SU-DHL-6 (cell line): ENCODE data around the gene PUS1.
"Not testable (repeated sequence)": the region's sequence is repeated elsewhere in the genome, so short reads cannot be mapped to it uniquely, and the experiment has no call there.

ENCODE experiments used
- H2AFZ ChIP-seq: fragments of 200-600 bp; sonication (generic); 2 replicates; pipeline ENCODE4 v1.6.1; 2014; ENCODE audit warnings: low read depth, mild to moderate bottlenecking, moderate library complexity, mixed read lengths, antibody characterized with exemption, low read length; ENCODE audit not compliant: severe bottlenecking
- H3F3A ChIP-seq: fragments of 200-600 bp; shearing (Covaris generic); 2 replicates; pipeline ENCODE4 v1.6.0; 2016; ENCODE audit warnings: antibody characterized with exemption, mild to moderate bottlenecking; ENCODE audit not compliant: insufficient read depth
- H3K27ac ChIP-seq: fragments of 200-600 bp; sonication (generic); 2 replicates; pipeline ENCODE4 v1.5.1; 2016; ENCODE audit warnings: low read depth, mild to moderate bottlenecking, low read length, moderate library complexity, mixed read lengths
- H3K27me3 ChIP-seq: fragments of 200-600 bp; sonication (generic), shearing (Covaris generic); 2 replicates; pipeline ENCODE4 v1.6.0; 2014; ENCODE audit warnings: mild to moderate bottlenecking, low read length
- H3K36me3 ChIP-seq: fragments of 200-600 bp; sonication (generic); 2 replicates; pipeline ENCODE4 v1.6.1; 2014; ENCODE audit warnings: mild to moderate bottlenecking, low read length, mixed read lengths
- H3K4me2 ChIP-seq: fragments of 300-600, 200-600 bp; shearing (Covaris generic), sonication (generic); 2 replicates; pipeline ENCODE4 v1.6.0; 2014; ENCODE audit warnings: low read length, low read depth, mild to moderate bottlenecking; ENCODE audit not compliant: poor library complexity, severe bottlenecking
- H3K4me3 ChIP-seq: fragments of 200-600 bp; sonication (generic); 2 replicates; pipeline ENCODE4 v1.5.1; 2014; ENCODE audit warnings: antibody characterized with exemption, low read length, mild to moderate bottlenecking, mixed read lengths; ENCODE audit not compliant: insufficient read depth, poor library complexity, severe bottlenecking
- H3K79me2 ChIP-seq: fragments of 200-600 bp; sonication (generic); 2 replicates; pipeline ENCODE4 v1.6.1; 2014; ENCODE audit warnings: mild to moderate bottlenecking, low read length, moderate library complexity; ENCODE audit not compliant: insufficient read depth
- H3K9ac ChIP-seq: fragments of 200-600 bp; sonication (generic); 2 replicates; pipeline ENCODE4 v1.7.0; 2014; ENCODE audit warnings: mild to moderate bottlenecking, low read length
- H3K9me2 ChIP-seq: fragments of 200-600 bp; sonication (generic); replicated peaks from 2 replicates; pipeline ENCODE4 v1.6.1; 2014; ENCODE audit warnings: low read length; ENCODE audit not compliant: insufficient read depth
- H3K9me3 ChIP-seq: fragments of 200-600 bp; sonication (generic); 2 replicates; pipeline ENCODE4 v1.6.1; 2014; ENCODE audit warnings: low read length, mixed read lengths; ENCODE audit not compliant: insufficient read depth
- H4K20me1 ChIP-seq: fragments of 200-600 bp; sonication (generic); 2 replicates; pipeline ENCODE4 v1.6.1; 2014; ENCODE audit warnings: low read depth, mild to moderate bottlenecking, antibody characterized with exemption, low read length, moderate library complexity, mixed read lengths
- CTCF ChIP-seq: fragments of 200-600 bp; sonication (generic); IDR thresholded peaks from one replicate; pipeline ENCODE4 v1.5.1; 2017; ENCODE audit warnings: antibody characterized with exemption, mild to moderate bottlenecking, low read length, moderate library complexity; ENCODE audit not compliant: insufficient read depth, poor library complexity, severe bottlenecking
- EZH2phosphoT487 ChIP-seq: fragments of 200-600 bp; sonication (generic), shearing (Covaris generic); conservative IDR thresholded peaks from 2 replicates; pipeline ENCODE4 v1.6.1; 2018; ENCODE audit warnings: mild to moderate bottlenecking, antibody characterized with exemption, low read length, moderate library complexity, mixed read lengths

The PUS1 gene

GRCh38 chr12:131984334-131984733 lies 55.3 kb downstream of the PUS1 start:
- H3K27me3 ChIP-seq, result no peaks in the 10 kb centered on the region
- H3K9me3 ChIP-seq, result no peaks in the 10 kb centered on the region
- no peak overlapping the region for H3K9ac ChIP-seq
- no peaks in the 10 kb centered on the region for H3F3A ChIP-seq
- H3K4me2 ChIP-seq, result no peak overlapping the region
- no peak overlapping the region for H2AFZ ChIP-seq
- H3K9me2 ChIP-seq, result no peaks in the 10 kb centered on the region
- no peaks in the 10 kb centered on the region; the same call in 1 of the 2 replicates for H3K36me3 ChIP-seq
- no peak overlapping the region for H3K27ac ChIP-seq
- TF ChIP-seq EZH2phosphoT487, result no peak
- no peak for TF ChIP-seq CTCF
- no peaks in the 10 kb centered on the region; the same call in 1 of the 2 replicates for H3K79me2 ChIP-seq
- no peaks in the 10 kb centered on the region for H4K20me1 ChIP-seq
- H3K4me3 ChIP-seq, result no peak overlapping the region

GRCh38 chr12:131985510-131985875 lies 56.4 kb downstream of the PUS1 start:
- H3K27me3 ChIP-seq, H3K4me2 ChIP-seq, H4K20me1 ChIP-seq, H3K9ac ChIP-seq, H3F3A ChIP-seq, H3K9me3 ChIP-seq, H3K27ac ChIP-seq, H3K9me2 ChIP-seq, H3K4me3 ChIP-seq, H3K79me2 ChIP-seq, H3K36me3 ChIP-seq, H2AFZ ChIP-seq: not testable (repeated sequence)

GRCh38 chr12:131986361-131986760 lies 57.3 kb downstream of the PUS1 start:
- Histone ChIP-seq H3F3A (no peaks in the 10 kb centered on the region), H3K9me2 (no peaks in the 10 kb centered on the region), H3K4me2 (no peak overlapping the region), H3K36me3 (no peaks in the 10 kb centered on the region), H3K27ac (no peak overlapping the region), H3K4me3 (no peak overlapping the region), H3K9me3 (no peaks in the 10 kb centered on the region), H2AFZ (no peak overlapping the region), H3K27me3 (no peaks in the 10 kb centered on the region), H3K79me2 (no peaks in the 10 kb centered on the region), H3K9ac (no peak overlapping the region), H4K20me1 (no peaks in the 10 kb centered on the region)
- TF ChIP-seq EZH2phosphoT487, result no peak
- no peak for TF ChIP-seq CTCF

- Histone ChIP-seq H3K36me3 (no peaks in the 10 kb centered on the region), H3F3A (no peaks in the 10 kb centered on the region), H3K27ac (no peak overlapping the region), H3K9me3 (no peaks in the 10 kb centered on the region), H3K4me3 (no peak overlapping the region), H3K4me2 (no peak overlapping the region), H2AFZ (no peak overlapping the region), H3K79me2 (no peaks in the 10 kb centered on the region), H3K9me2 (no peaks in the 10 kb centered on the region), H4K20me1 (no peaks in the 10 kb centered on the region), H3K9ac (no peak overlapping the region), H3K27me3 (no peaks in the 10 kb centered on the region)
- TF ChIP-seq CTCF (no peak), EZH2phosphoT487 (no peak)
Observed at GRCh38 chr12:131986910-131987309, 57.8 kb downstream of the PUS1 start.
